H9 (cell line): Measurements from ENCODE around the gene SMPD2. TPM values are rescaled to one million over a fixed set of nuclear protein-coding genes. Genes with fewer than 3 reads are reported as not detected.
A peak's percentile ranks its signal among the peaks of the same experiment; 100 is the strongest.

Experiments
- DNase-seq: peaks from one replicate; pipeline ENCODE4 v3.0.0-alpha.2; 2017
- H2AFZ ChIP-seq: one replicate; pipeline ENCODE4 v1.6.1; 2013; ENCODE audit warnings: mild to moderate bottlenecking, low read length, control low read depth, moderate library complexity
- H2AK5ac ChIP-seq: 2 replicates; pipeline ENCODE4 v1.6.1; 2013; ENCODE audit warnings: low read length, control low read depth, mixed read lengths; ENCODE audit not compliant: insufficient read length
- H2BK120ac ChIP-seq: one replicate; pipeline ENCODE4 v1.6.1; 2013; ENCODE audit warnings: low read depth, mild to moderate bottlenecking, low read length, control low read depth, inconsistent platforms; ENCODE audit not compliant: poor library complexity, severe bottlenecking
- H2BK12ac ChIP-seq: 2 replicates; pipeline ENCODE4 v1.6.1; 2013; ENCODE audit warnings: low read length, control low read depth, mixed read lengths, low read depth; ENCODE audit not compliant: insufficient read length
- H2BK15ac ChIP-seq: 2 replicates; pipeline ENCODE4 v1.6.1; 2013; ENCODE audit warnings: low read depth, low read length, control low read depth
- H2BK20ac ChIP-seq: one replicate; pipeline ENCODE4 v1.6.1; 2013; ENCODE audit warnings: low read depth, mild to moderate bottlenecking, low read length, control low read depth, inconsistent platforms; ENCODE audit not compliant: poor library complexity, severe bottlenecking
- H2BK5ac ChIP-seq: 2 replicates; pipeline ENCODE4 v1.6.1; 2013; ENCODE audit warnings: low read length, control low read depth, mixed read lengths; ENCODE audit not compliant: insufficient read length
- H3K14ac ChIP-seq: 2 replicates; pipeline ENCODE4 v1.6.1; 2013; ENCODE audit warnings: low read length, control low read depth; ENCODE audit not compliant: insufficient read depth
- H3K18ac ChIP-seq: 2 replicates; pipeline ENCODE4 v1.6.1; 2013; ENCODE audit warnings: low read depth, mild to moderate bottlenecking, mixed read lengths, low read length, control low read depth; ENCODE audit not compliant: insufficient read length
- H3K23ac ChIP-seq: 2 replicates; pipeline ENCODE4 v1.6.1; 2013; ENCODE audit warnings: low read length, control low read depth, mixed read lengths, low read depth; ENCODE audit not compliant: insufficient read length
- H3K23me2 ChIP-seq: 2 replicates; pipeline ENCODE4 v1.6.1; 2013; ENCODE audit warnings: low read depth, mild to moderate bottlenecking, mixed read lengths, low read length, control low read depth; ENCODE audit not compliant: insufficient read length, poor library complexity, severe bottlenecking
- H3K27ac ChIP-seq: 2 replicates; pipeline ENCODE4 v1.5.1; 2013; ENCODE audit warnings: low read length, control low read depth, mixed read lengths, low read depth; ENCODE audit not compliant: insufficient read length
- H3K27me3 ChIP-seq: 2 replicates; pipeline ENCODE4 v1.6.1; 2013; ENCODE audit warnings: low read length, control low read depth, inconsistent platforms; ENCODE audit not compliant: insufficient read depth
- H3K4ac ChIP-seq: 2 replicates; pipeline ENCODE4 v1.6.1; 2013; ENCODE audit warnings: low read depth, mild to moderate bottlenecking, control low read depth, inconsistent platforms, low read length, moderate library complexity
- H3K4me1 ChIP-seq: 2 replicates; pipeline ENCODE4 v1.6.1; 2013; ENCODE audit warnings: low read length, control low read depth, inconsistent platforms; ENCODE audit not compliant: insufficient read depth
- H3K4me2 ChIP-seq: 2 replicates; pipeline ENCODE4 v1.6.1; 2013; ENCODE audit warnings: low read length, control low read depth, mixed read lengths; ENCODE audit not compliant: insufficient read length, insufficient read depth
- H3K56ac ChIP-seq: 2 replicates; pipeline ENCODE4 v1.6.1; 2013; ENCODE audit warnings: low read depth, mild to moderate bottlenecking, mixed read lengths, low read length, control low read depth; ENCODE audit not compliant: insufficient read length
- H3K79me1 ChIP-seq: 2 replicates; pipeline ENCODE4 v1.6.1; 2013; ENCODE audit warnings: low read depth, mild to moderate bottlenecking, moderate library complexity, low read length, control low read depth, inconsistent platforms; ENCODE audit not compliant: insufficient read depth, poor library complexity, severe bottlenecking
- H3K79me2 ChIP-seq: 2 replicates; pipeline ENCODE4 v1.6.1; 2013; ENCODE audit warnings: low read length, control low read depth, inconsistent platforms; ENCODE audit not compliant: insufficient read depth
- H3K9ac ChIP-seq: 2 replicates; pipeline ENCODE4 v1.6.1; 2013; ENCODE audit warnings: low read length, control low read depth, mixed read lengths; ENCODE audit not compliant: insufficient read length; ENCODE audit errors: extremely low read depth
- H3K9me3 ChIP-seq: one replicate; pipeline ENCODE4 v1.6.1; 2013; ENCODE audit warnings: low read depth, low read length, inconsistent platforms; ENCODE audit not compliant: control insufficient read depth
- H3T11ph ChIP-seq: one replicate; pipeline ENCODE4 v1.6.1; 2013; ENCODE audit warnings: mild to moderate bottlenecking, low read length, control low read depth, inconsistent platforms
- H4K20me1 ChIP-seq: one replicate; pipeline ENCODE4 v1.6.1; 2013; ENCODE audit not compliant: control insufficient read depth, insufficient read length, insufficient read depth
- H4K5ac ChIP-seq: 2 replicates; pipeline ENCODE4 v1.6.1; 2013; ENCODE audit warnings: low read depth, mild to moderate bottlenecking, mixed read lengths, low read length, control low read depth; ENCODE audit not compliant: insufficient read length
- H4K8ac ChIP-seq: replicated peaks from 2 replicates; pipeline ENCODE4 v1.6.1; 2013; ENCODE audit warnings: low read length, control low read depth, mixed read lengths, low read depth; ENCODE audit not compliant: insufficient read length
- H4K91ac ChIP-seq: 2 replicates; pipeline ENCODE4 v1.6.1; 2013; ENCODE audit warnings: low read depth, mild to moderate bottlenecking, moderate library complexity, mixed read lengths, low read length, control low read depth; ENCODE audit not compliant: insufficient read length
- H3K27ac Mint-ChIP-seq, 3 experiments: 2 replicates in 2 of 3; 3 replicates in 1 of 3; pipeline ENCODE4 v1.8.0; 2020 to 2021; ENCODE audit warnings: mixed read lengths in 3 of 3, mild to moderate bottlenecking in 1 of 3, moderate library complexity in 1 of 3
- H3K27me3 Mint-ChIP-seq: 2 replicates; pipeline ENCODE4 v1.8.0; 2021; ENCODE audit warnings: low read depth, mild to moderate bottlenecking, moderate library complexity, mixed read lengths
- H3K36me3 Mint-ChIP-seq, 3 experiments: 2 replicates in 2 of 3; 3 replicates in 1 of 3; pipeline ENCODE4 v1.8.0; 2020 to 2021; ENCODE audit warnings: low read depth in 3 of 3, mixed read lengths in 3 of 3; ENCODE audit not compliant: insufficient read depth in 1 of 3
- H3K4me1 Mint-ChIP-seq, 2 experiments: 2 replicates each; pipeline ENCODE4 v1.8.0; 2020; ENCODE audit warnings: mixed read lengths in 2 of 2
- H3K4me3 Mint-ChIP-seq, 2 experiments: 2 replicates in 1 of 2; 3 replicates in 1 of 2; pipeline ENCODE4 v1.8.0; 2020 to 2021; ENCODE audit warnings: mild to moderate bottlenecking in 2 of 2, mixed read lengths in 2 of 2, moderate library complexity in 1 of 2
- H3K9me3 Mint-ChIP-seq, 2 experiments: 2 replicates in 1 of 2; 3 replicates in 1 of 2; pipeline ENCODE4 v1.8.0; 2020; ENCODE audit warnings: mild to moderate bottlenecking in 2 of 2, mixed read lengths in 2 of 2, moderate library complexity in 1 of 2
- CTCF ChIP-seq: fragments of 200-600 bp; sonication (generic); conservative IDR thresholded peaks from 3 replicates; pipeline ENCODE4 v1.8.0; 2021; ENCODE audit warnings: antibody characterized with exemption, mild to moderate bottlenecking
- WGBS: extraction: QIAGEN DNeasy Blood & Tissue Kit; methylation state at CpG from one replicate; pipeline ENCODE4 v1.1.7; 2013; ENCODE audit warnings: missing lambda C conversion rate, low lambda C conversion rate, mixed read lengths; ENCODE audit not compliant: insufficient read length; ENCODE audit errors: extremely low coverage; 5-methylcytosine and 5-hydroxymethylcytosine counted together
- total RNA-seq: library from RNA; stranded (reverse); gene quantifications from 2 replicates; pipeline ENCODE4 v1.2.1, GENCODE V29; 2021

The SMPD2 gene
- total RNA-seq, 1 experiment from 2014 or later, result 13.0 TPM

- no peak overlapping the region for H3K18ac ChIP-seq
- H2BK5ac ChIP-seq, result no peak overlapping the region
- H3K9me3 ChIP-seq, result no peaks in the 10 kb centered on the region
- peak overlapping the region; percentile 29 to 92; a peak in 2 of 5 replicates for H3K4me3 Mint-ChIP-seq
- peaks cover 10% of the 10 kb centered on the region for H3K23me2 ChIP-seq
- no peak overlapping the region for H3K56ac ChIP-seq
- H2AK5ac ChIP-seq, result no peak overlapping the region
- peaks cover 12% of the 10 kb centered on the region; the same call in 1 of the 2 replicates for H3K4me1 ChIP-seq
- H3K23ac ChIP-seq, result no peak overlapping the region
- no peak overlapping the region for H4K91ac ChIP-seq
- no peak overlapping the region for H2AFZ ChIP-seq
- peaks cover 28 to 29% of the 10 kb centered on the region in 2 experiments for H3K4me1 Mint-ChIP-seq
- no peak overlapping the region for H2BK15ac ChIP-seq
- H3K36me3 Mint-ChIP-seq, result peaks cover 8 to 44% (median 32%) of the 10 kb centered on the region in 3 experiments
- H3K27ac Mint-ChIP-seq, result no peak overlapping the region; a peak in 1 of 7 replicates
- no CpG with 5 or more reads among the region's 2 CpGs for WGBS
- no peak overlapping the region for H3K9ac ChIP-seq
- no peak overlapping the region for H2BK12ac ChIP-seq
- H3K4ac ChIP-seq, result no peak overlapping the region
- no peak overlapping the region for H3K27ac ChIP-seq
- H4K20me1 ChIP-seq, result no peaks in the 10 kb centered on the region
- no peak overlapping the region for H3T11ph ChIP-seq
- H3K79me2 ChIP-seq, result no peaks in the 10 kb centered on the region
- no peak overlapping the region for H2BK120ac ChIP-seq
- H3K27me3 Mint-ChIP-seq, result no peaks in the 10 kb centered on the region
- H3K9me3 Mint-ChIP-seq, result no peaks in the 10 kb centered on the region
- no peak for DNase-seq
- no peak overlapping the region for H3K4me2 ChIP-seq
- no peak overlapping the region for H4K5ac ChIP-seq
- H2BK20ac ChIP-seq, result no peak overlapping the region
- H3K14ac ChIP-seq, result no peak overlapping the region
- H3K27me3 ChIP-seq, result no peaks in the 10 kb centered on the region
- no peak for TF ChIP-seq CTCF
- no peak overlapping the region for H4K8ac ChIP-seq
- H3K79me1 ChIP-seq, result no peaks in the 10 kb centered on the region
These were observed 12.6 kb downstream of the SMPD2 start for GRCh38 chr6:109453156-109453555.
